Muscle of leg (tissue), 11 donors: ENCODE measurements around the gene KDM4C. TPM values are rescaled to one million over a fixed set of nuclear protein-coding genes. Genes with fewer than 3 reads are reported as not detected.
"Not testable (repeated sequence)": the region's sequence is repeated elsewhere in the genome, so short reads cannot be mapped to it uniquely, and the experiment has no call there.

Experiments
- DNase-seq: peaks from one replicate; pipeline ENCODE4 v3.0.0; 2013
- H3K27ac ChIP-seq: one replicate; pipeline ENCODE4 v1.5.1; 2013; ENCODE audit warnings: mild to moderate bottlenecking, low read length, control low read depth
- H3K27me3 ChIP-seq: one replicate; pipeline ENCODE4 v1.6.1; 2013; ENCODE audit warnings: low read length; ENCODE audit not compliant: control insufficient read depth, insufficient read depth
- H3K36me3 ChIP-seq: one replicate; pipeline ENCODE4 v1.6.1; 2013; ENCODE audit warnings: low read length; ENCODE audit not compliant: control insufficient read depth, insufficient read depth
- H3K4me1 ChIP-seq: one replicate; pipeline ENCODE4 v1.6.1; 2013; ENCODE audit warnings: low read length; ENCODE audit not compliant: control insufficient read depth, insufficient read depth
- H3K4me3 ChIP-seq: one replicate; pipeline ENCODE4 v1.5.1; 2013; ENCODE audit warnings: low read length, control low read depth
- H3K9me3 ChIP-seq: replicated peaks from 2 replicates; pipeline ENCODE4 v1.6.1; 2013; ENCODE audit warnings: low read depth, low read length; ENCODE audit not compliant: control insufficient read depth
- WGBS: methylation state at CpG from one replicate; pipeline ENCODE4 v1.1.5; 2013; ENCODE audit warnings: missing lambda C conversion rate; ENCODE audit not compliant: insufficient coverage; 5-methylcytosine and 5-hydroxymethylcytosine counted together
- polyA plus RNA-seq, 8 donors: library from polyadenylated mRNA; unstranded; fragments of 120-200 nt; gene quantifications; one replicate each; pipeline versions ENCODE4 v1.2.1 to v1.2.3, GENCODE V29; 2013; ENCODE audit warnings: inconsistent platforms in 1 of 8, low replicate concordance in 1 of 8; ENCODE audit not compliant: insufficient read length in 8 of 8, insufficient read depth in 1 of 8
- total RNA-seq: library from RNA; stranded (reverse); fragments of 120-200 nt; gene quantifications from one replicate; pipeline ENCODE4 v1.2.4, GENCODE V29; 2013

Gene KDM4C
- total and polyA plus RNA-seq, 9 donors: 10.1 to 19.0 (median 11.2) TPM

DNA sequence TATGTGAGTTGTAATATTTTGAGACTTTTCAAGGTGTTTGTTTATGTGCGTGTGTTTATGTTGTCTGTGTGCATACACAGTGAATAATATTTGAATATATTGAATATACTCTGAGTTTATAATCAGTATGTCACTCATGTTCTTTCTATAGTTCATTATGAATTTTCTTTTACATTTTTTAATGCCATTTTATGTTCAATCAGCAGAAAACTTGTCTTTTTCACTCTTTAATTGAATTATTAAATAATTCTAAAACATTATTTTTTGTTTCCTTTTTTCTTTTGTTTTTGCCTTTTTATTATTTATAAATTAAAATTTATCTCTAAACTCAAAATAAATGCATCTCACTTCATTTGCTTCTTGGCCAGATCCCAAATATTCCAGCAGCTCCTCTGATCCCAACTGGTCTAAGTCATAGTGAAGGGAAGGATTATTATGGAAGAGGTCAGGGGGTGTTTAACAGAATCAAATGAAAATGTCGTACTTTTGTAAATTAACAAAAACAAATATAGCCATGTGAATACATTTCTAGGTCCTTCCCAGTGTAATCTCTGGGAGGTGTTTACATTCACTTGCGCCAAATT lies 188.9 kb downstream of the KDM4C start:
- no peaks in the 10 kb centered on the region for H3K36me3 ChIP-seq
- no peaks in the 10 kb centered on the region for H3K9me3 ChIP-seq
- H3K27me3 ChIP-seq: no peaks in the 10 kb centered on the region
- DNase-seq: no peak
- H3K27ac ChIP-seq: no peak overlapping the region
- WGBS: no CpG with 5 or more reads among the region's 3 CpGs
- H3K4me1 ChIP-seq: no peaks in the 10 kb centered on the region
- no peak overlapping the region for H3K4me3 ChIP-seq

DNA sequence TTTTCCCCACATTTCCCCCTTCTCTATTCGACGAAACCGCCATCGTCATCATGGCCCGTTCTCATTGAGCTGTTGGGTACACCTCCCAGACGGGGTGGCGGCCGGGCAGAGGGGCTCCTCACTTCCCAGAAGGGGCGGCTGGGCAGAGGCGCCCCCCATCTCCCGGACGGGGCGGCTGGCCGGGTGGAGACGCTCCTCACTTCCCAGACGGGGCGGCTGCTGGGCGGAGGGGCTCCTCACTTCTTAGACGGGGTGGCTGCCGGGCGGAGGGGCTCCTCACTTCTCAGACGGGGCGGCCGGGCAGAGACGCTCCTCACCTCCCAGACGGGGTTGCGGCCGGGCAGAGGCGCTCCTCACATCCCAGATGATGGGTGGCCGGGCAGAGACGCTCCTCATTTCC lies 191.1 kb downstream of the KDM4C start:
- H3K27ac ChIP-seq, H3K4me1 ChIP-seq, H3K27me3 ChIP-seq, DNase-seq, H3K4me3 ChIP-seq, H3K9me3 ChIP-seq, H3K36me3 ChIP-seq: not testable (repeated sequence)
- WGBS: 94% methylated on average over 22 of the region's 31 CpGs

DNA sequence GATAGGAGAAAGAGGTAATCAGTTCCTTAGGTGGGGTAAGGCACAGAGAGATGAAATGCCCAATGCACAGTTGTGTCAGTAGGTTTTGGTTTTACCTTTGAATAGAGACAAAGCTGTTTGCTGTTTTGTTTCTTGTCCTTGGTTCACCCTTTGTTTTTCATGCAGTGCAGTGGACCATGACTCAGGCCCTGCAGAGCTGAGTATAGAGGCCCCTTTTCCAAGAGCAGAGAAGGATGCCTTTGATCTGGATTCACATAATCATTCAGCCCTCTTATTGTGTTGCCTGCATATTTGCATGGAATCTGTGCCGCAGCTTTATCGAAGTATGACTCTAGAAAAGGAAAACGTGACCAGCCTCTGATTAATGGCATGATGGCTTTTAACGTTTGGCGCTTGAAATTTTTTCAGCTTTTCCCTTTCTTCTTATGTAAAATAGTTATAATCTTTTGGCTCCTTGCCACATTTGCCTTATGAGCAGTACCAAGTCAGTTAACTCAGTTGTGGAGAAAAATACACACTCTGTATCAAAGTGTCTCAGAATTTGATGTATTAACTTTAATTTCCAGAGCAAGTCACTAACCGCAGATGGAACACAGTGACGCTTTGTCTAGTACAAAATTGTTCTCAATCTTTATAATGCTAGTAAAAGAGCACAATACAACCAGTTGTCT lies 197.6 kb downstream of the KDM4C start:
- H3K27me3 ChIP-seq: no peaks in the 10 kb centered on the region

DNA sequence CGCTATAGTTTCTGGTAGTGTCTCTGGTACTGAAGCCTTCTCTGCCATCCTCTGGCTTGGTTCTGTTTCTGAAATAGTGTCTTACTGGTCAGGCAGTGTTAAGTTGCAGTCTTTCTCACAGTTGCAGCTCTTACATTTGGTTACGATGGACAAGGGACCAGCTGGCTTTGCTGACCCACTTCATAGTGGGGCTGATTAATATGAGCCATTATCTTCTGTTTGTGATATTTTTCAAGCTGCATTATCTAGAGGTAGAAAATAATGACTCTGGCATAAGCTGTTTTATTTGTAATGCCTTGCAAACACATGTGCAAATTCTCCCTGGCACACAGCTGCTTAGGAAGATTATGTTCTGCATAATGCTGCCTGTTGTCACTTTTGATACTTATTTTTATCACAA lies 199.1 kb downstream of the KDM4C start:
- Histone ChIP-seq H3K4me3 (no peak overlapping the region), H3K36me3 (no peaks in the 10 kb centered on the region), H3K9me3 (no peaks in the 10 kb centered on the region), H3K27me3 (no peaks in the 10 kb centered on the region), H3K4me1 (peaks cover 26% of the 10 kb centered on the region), H3K27ac (peak overlapping the region; percentile 47)
- peak; percentile 35 for DNase-seq
- WGBS: no CpG with 5 or more reads among the region's 2 CpGs

More for the DNA sequence above, 197.6 kb downstream of the KDM4C start:
- H3K9me3 ChIP-seq: no peaks in the 10 kb centered on the region
- H3K4me1 ChIP-seq: peaks cover 23% of the 10 kb centered on the region
- no peak overlapping the region for H3K27ac ChIP-seq
- no peak for DNase-seq
- H3K36me3 ChIP-seq: no peaks in the 10 kb centered on the region
- WGBS: no CpG with 5 or more reads among the region's 7 CpGs
- no peak overlapping the region for H3K4me3 ChIP-seq

DNA sequence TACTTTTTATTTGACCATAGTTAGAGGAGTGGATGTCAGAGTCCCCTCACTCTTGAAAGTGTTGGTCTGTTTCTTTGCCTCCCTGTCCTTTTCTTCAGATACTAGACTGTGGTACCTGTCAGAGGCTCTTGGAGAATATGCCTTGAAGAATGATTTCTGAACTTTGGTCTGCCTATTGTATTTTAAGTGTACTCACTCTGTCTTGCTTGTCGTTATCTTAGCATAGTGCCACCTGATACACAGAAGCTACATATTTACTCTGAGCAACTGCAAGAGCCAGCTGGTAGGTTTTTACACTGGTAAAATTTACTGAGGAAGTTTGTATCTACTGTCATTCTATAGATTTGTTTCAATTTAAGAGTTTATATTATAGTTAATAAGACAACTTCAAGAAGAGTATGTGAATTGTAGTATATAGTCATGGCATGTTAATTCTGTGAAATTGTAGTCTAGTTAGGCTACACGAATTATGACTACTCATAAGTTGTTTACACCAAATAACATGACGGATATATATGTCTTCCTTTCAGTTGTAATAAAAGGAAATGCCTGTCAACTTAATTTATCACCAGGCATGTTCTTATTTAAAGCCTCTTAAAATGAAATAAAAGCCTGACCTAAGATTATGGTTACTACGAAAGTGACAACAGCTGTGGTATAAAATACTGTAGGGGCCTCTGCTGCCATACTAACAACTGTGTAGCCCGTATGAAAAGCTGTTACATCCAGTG lies 201.7 kb downstream of the KDM4C start:
- no peak overlapping the region for H3K4me3 ChIP-seq
- no CpG with 5 or more reads among the region's 5 CpGs for WGBS
- H3K9me3 ChIP-seq: no peaks in the 10 kb centered on the region
- peak; percentile 32 for DNase-seq
- no peak overlapping the region for H3K27ac ChIP-seq
- H3K36me3 ChIP-seq: no peaks in the 10 kb centered on the region
- peaks cover 26% of the 10 kb centered on the region for H3K4me1 ChIP-seq
- no peaks in the 10 kb centered on the region for H3K27me3 ChIP-seq

DNA sequence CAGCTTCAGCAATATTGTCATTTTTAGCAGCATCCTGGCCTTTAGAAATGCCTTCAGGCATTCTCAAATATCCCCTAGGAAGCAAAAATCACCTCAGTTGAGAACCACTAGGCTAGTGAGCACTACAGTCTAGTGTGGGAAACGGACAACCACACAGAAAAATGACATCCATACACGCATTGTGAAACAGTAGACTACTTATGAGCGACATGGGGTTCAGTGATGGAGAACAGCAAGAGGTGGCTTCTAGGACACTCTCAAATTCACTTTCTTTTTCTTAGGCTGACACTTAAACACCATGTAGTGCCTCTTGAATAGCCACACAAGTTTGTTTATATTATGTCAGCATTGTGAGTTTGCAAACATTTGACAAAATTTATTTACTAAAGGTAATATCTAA lies 203.0 kb downstream of the KDM4C start:
- Histone ChIP-seq H3K27me3 (no peaks in the 10 kb centered on the region), H3K27ac (no peak overlapping the region), H3K9me3 (no peaks in the 10 kb centered on the region), H3K4me1 (peaks cover 24% of the 10 kb centered on the region), H3K4me3 (no peak overlapping the region), H3K36me3 (no peaks in the 10 kb centered on the region)
- DNase-seq: no peak
- 100% methylated on average over 2 of the region's 3 CpGs for WGBS

DNA sequence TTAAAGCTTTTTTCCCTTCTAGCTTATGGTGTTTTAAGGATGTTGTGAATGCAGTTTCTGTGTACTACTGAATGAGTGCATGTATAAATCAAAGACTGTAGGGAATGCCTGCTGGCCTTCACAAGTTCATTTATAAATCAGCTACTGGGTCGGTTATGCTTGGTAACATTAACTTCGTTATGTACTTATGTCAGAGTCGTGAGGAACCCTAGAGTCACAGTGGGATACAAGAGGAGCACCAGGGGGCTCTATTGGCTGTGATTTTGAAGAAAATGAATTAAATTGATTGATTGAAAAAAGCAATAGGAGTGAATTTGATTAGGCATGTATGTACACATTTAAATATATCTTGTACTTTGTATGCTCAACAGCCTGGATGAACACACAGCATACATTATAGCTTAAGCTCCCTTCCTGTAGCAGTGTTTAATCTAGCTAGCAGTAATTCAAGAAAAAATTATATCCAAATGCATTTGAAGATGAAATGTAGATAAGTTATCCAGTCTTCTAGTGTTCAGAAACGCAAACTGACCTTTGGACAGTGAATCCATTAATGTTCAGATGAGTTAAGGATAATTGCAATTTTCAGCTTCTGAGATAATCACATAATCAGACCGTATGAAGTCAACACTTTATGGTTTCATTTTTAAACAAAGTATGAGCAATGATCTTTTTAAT lies 204.2 kb downstream of the KDM4C start:
- Histone ChIP-seq H3K27me3 (no peaks in the 10 kb centered on the region), H3K36me3 (no peaks in the 10 kb centered on the region), H3K9me3 (no peaks in the 10 kb centered on the region), H3K27ac (no peak overlapping the region), H3K4me3 (no peak overlapping the region), H3K4me1 (peaks cover 20% of the 10 kb centered on the region)
- DNase-seq: no peak
- no CpG with 5 or more reads among the region's 5 CpGs for WGBS

DNA sequence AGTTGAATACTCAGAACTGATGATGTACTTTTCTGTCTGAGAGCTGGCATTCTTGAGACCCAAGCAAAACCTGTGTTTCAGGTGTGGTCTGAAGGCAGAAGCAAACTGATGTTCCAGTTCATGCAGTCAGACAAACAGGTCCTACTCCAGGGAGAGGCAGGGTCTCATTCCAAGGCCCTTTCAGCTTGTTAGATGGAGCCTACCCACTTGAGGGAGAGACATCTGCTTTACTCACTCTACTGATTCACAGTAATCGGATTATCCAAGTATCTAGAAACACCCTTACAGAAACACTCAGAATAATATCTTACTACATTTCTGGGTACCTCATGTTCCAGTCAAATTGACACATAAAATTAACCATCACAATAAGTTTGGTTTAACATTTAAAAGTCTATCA lies 207.8 kb downstream of the KDM4C start:
- WGBS: no CpG with 5 or more reads among the region's 1 CpG
- H3K4me1 ChIP-seq: peaks cover 2% of the 10 kb centered on the region
- DNase-seq: no peak
- no peaks in the 10 kb centered on the region for H3K27me3 ChIP-seq
- no peak overlapping the region for H3K4me3 ChIP-seq
- H3K9me3 ChIP-seq: no peaks in the 10 kb centered on the region
- no peaks in the 10 kb centered on the region for H3K36me3 ChIP-seq
- H3K27ac ChIP-seq: no peak overlapping the region

DNA sequence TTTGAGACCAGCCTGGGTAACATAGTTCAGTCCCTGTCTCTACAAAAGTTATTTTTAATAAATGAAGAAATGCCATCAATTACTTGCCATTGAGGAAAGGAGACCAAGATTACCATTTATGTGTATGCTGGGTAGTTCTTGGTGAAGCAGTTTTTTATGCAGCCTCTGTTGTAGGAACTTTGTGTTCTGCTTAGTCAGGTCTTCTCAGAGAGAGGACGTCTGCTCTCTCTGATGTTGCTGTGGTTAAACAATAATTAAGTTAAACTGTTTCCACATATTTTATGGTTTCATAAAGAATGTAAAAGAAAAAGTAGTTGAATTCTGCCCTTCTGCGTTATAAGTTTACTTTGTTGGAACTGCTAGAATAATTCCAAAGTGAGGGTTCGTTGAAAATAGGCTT lies 210.5 kb downstream of the KDM4C start:
- no CpG with 5 or more reads among the region's 3 CpGs for WGBS
- Histone ChIP-seq H3K27ac (no peak overlapping the region), H3K36me3 (no peaks in the 10 kb centered on the region), H3K4me1 (no peaks in the 10 kb centered on the region), H3K27me3 (no peaks in the 10 kb centered on the region), H3K4me3 (no peak overlapping the region), H3K9me3 (no peaks in the 10 kb centered on the region)
- DNase-seq: no peak

DNA sequence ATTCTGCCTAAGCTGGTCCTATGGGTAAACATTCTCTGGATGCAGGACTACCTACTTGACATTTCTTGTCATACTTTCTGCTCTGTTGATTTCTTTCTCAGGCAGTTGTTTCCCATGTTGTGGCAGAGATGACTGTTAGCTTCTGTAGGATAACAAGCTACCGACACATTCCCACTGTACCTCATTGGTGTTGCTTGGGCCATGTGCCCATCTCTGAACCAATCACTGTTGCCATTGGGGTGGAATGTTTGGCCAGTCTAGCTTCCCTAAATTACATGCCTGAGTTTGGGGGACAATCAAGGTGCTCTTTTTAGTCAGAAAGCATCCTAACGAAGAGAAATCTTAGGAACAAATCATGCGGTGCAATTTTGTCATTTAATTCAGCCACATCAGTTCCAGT lies 212.0 kb downstream of the KDM4C start:
- Histone ChIP-seq H3K4me3 (no peak overlapping the region), H3K27me3 (no peaks in the 10 kb centered on the region), H3K27ac (no peak overlapping the region), H3K36me3 (no peaks in the 10 kb centered on the region), H3K9me3 (no peaks in the 10 kb centered on the region), H3K4me1 (no peaks in the 10 kb centered on the region)
- no peak for DNase-seq
- WGBS: no CpG with 5 or more reads among the region's 3 CpGs
